SK-N-DZ (cell line): Measurements from ENCODE around the gene ZBTB4.
"Not testable (repeated sequence)": the region's sequence is repeated elsewhere in the genome, so short reads cannot be mapped to it uniquely, and the experiment has no call there.

ENCODE experiments used
- DNase-seq: peaks from one replicate; pipeline ENCODE4 v3.0.0-alpha.2; 2015; ENCODE audit warnings: low spot score

The ZBTB4 gene

GRCh38 chr17:7469843-7470242 lies 9.6 kb downstream of the ZBTB4 start:
- not testable (repeated sequence) for DNase-seq

GRCh38 chr17:7468804-7469389 lies 10.5 kb downstream of the ZBTB4 start:
- no peak for DNase-seq

- DNase-seq: no peak
These were observed 11.1 kb downstream of the ZBTB4 start for GRCh38 chr17:7468290-7468689.

- DNase-seq: no peak
These were observed 11.9 kb downstream of the ZBTB4 start for GRCh38 chr17:7467498-7467897.

- no peak for DNase-seq
These were observed 12.6 kb downstream of the ZBTB4 start for GRCh38 chr17:7466639-7467341.

GRCh38 chr17:7466318-7466638 lies 13.2 kb downstream of the ZBTB4 start:
- no peak for DNase-seq

- no peak for DNase-seq
These were observed 13.7 kb downstream of the ZBTB4 start for GRCh38 chr17:7465597-7466275.

- no peak for DNase-seq
These were observed 15.3 kb downstream of the ZBTB4 start for GRCh38 chr17:7464081-7464480.

GRCh38 chr17:7463372-7463846 lies 16.0 kb downstream of the ZBTB4 start:
- no peak for DNase-seq

GRCh38 chr17:7462474-7463371 lies 16.7 kb downstream of the ZBTB4 start:
- DNase-seq: no peak

- DNase-seq: no peak
These were observed 18.4 kb downstream of the ZBTB4 start for GRCh38 chr17:7460850-7461660.

- DNase-seq: no peak
These were observed 19.4 kb downstream of the ZBTB4 start for GRCh38 chr17:7459961-7460545.

GRCh38 chr17:7448461-7448860 lies 31.0 kb downstream of the ZBTB4 start:
- DNase-seq: no peak

GRCh38 chr17:7445619-7445968 lies 33.8 kb downstream of the ZBTB4 start:
- DNase-seq: no peak

GRCh38 chr17:7444682-7445618 lies 34.5 kb downstream of the ZBTB4 start, which contains the start of gene CHRNB1:
Gene CHRNB1, plus strand, starts transcription at chr17:7445061. Its CDS starts 67 bp downstream, at chr17:7445128.
- peak; percentile 58 for DNase-seq

- no peak for DNase-seq
These were observed 35.6 kb downstream of the ZBTB4 start for GRCh38 chr17:7443499-7444485.

- no peak for DNase-seq
These were observed 37.3 kb downstream of the ZBTB4 start for GRCh38 chr17:7442142-7442541.

GRCh38 chr17:7441266-7441665 lies 38.2 kb downstream of the ZBTB4 start:
- no peak for DNase-seq
